ENCODE measurements around the gene TPRG1.

The TPRG1 gene

DNA sequence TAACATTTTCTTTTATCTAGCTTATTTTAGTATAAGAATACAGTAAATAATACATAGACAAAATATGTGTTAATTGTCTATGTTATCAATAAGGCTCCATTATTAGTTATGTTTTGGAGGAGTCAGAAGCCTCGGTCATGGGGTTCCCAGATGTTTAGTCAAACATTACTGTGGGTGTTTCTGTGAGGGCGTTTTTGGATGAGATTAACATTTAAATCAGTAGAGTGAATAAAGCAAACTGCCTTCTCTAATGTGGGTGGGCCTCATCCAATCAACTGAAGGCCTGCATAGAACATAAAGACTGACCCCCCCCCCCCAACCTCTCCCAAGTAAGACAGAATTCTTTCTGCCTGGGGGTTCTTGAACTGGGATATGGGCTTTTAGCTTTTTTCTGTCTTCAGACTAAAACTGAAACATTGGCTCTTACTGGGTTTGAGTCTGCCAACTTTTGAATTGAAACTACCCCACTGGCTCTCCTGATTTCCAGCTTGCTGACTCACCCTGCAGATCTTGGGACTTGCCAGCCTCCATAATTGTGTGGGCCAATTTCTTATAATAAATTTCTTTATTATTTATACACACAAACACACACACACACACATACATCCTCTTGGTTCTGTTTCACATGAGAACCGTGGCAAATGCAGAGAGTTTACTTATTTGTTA is 192.0 kb downstream of the TPRG1 start:
- no peak for DNase-seq

DNA sequence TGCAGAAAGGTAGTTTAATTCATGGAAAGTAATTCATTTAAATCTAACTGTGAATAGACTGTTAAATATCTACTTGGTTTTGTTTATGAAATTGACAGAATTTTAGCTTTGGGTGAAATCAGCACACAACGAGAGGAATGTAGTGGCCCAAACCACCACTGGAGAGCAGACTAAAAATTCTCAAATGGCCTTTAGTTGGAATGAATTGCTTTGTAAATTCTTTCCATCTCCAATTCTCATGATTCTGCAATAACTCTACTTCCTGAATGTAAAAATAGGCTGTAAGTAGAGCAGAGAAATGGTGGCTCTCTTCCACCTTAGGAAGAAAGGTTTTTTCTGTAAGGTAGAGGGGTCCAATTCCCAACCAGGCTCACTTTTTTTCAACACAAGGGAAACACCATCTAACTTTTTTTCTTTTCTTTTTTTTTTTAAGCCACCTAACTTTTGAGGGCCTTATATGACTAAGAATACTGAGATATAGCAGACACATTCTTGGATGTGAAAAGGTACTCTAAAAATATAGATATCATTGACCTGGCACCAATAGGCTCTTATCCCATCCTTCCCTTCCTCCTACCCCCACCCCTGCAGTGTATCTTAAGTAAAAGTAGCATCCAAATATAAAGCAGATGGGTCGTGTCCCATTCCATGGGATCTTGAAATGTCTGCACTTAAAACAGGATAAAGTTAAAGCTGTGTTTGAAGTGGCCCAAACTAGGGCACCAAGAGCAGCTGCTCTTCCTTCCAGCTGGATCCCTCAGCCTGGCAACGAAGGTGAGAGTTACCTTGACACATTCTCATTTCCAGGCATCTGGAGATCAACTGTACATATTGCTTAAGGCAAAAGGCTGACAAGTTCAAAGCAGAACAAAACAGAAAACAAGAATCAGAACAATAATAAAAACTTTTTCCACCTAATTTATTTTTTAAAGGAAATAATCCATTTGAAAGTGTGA is 194.1 kb downstream of the TPRG1 start:
- no peak for DNase-seq

DNA sequence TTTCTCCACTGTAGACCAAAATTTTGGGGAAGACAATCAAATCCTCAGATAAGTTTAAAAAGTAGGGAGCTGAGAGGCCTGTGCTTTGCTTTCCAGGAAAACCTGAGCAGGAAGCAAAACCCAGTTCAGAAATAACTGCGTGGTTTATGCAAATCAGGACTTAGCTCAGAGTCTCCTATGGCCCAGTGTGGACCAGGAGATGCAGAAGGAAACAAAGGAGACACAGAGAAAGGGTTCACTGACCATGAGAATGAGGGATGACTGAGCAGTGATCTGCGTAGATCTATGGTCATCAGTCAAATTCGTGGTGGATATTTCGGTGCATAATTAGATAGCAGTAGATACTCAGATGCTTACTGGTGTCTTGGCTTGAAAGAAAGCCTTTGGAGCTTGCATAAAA is 196.6 kb downstream of the TPRG1 start:
- DNase-seq = no peak

DNA sequence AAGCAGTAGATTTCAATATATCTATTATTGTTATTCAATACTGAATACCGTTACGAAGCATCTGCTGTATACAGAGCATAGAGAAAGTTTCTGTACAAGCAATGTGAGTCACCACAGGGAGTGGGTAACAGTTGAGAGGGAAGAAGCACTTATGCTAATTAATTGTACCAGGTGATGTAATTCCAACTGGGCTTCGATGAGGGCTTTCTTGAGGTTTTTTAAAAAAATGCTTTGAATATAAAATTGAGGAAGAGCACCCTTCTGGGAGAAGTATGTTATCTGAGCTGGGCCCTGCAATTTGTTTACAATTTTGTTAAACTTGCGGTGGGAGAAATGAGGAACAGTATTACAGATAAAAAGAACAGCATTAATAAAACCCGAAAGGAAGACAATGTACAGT is 197.9 kb downstream of the TPRG1 start:
- no peak for DNase-seq

DNA sequence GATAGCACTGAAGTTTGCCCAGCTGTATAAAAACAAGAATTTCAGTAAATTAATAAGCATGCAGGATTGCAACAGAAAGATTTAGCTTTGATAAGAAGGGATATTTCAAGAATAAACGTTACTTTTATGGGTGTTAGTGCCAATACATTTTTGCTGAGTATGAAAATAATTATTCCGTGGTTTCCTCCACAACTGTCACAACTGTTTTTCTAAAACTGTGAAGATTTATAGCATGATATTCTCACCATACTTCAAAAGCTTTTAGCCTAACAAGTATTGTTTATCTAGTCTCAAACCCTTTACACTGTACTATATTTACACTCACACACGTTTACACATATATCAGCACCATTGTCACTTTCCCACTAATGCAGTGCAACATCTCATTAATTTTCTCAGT is 200.5 kb downstream of the TPRG1 start:
- no peak for DNase-seq

Data from effector CD4-positive, alpha-beta T cell (primary cell).